ENCODE data around the gene SPRYD3. TPM values are rescaled to one million over a fixed set of nuclear protein-coding genes. Genes with fewer than 3 reads are reported as not detected.

Gene SPRYD3
- total RNA-seq, 1 donor from 2014 or later = 50.4 TPM

DNA sequence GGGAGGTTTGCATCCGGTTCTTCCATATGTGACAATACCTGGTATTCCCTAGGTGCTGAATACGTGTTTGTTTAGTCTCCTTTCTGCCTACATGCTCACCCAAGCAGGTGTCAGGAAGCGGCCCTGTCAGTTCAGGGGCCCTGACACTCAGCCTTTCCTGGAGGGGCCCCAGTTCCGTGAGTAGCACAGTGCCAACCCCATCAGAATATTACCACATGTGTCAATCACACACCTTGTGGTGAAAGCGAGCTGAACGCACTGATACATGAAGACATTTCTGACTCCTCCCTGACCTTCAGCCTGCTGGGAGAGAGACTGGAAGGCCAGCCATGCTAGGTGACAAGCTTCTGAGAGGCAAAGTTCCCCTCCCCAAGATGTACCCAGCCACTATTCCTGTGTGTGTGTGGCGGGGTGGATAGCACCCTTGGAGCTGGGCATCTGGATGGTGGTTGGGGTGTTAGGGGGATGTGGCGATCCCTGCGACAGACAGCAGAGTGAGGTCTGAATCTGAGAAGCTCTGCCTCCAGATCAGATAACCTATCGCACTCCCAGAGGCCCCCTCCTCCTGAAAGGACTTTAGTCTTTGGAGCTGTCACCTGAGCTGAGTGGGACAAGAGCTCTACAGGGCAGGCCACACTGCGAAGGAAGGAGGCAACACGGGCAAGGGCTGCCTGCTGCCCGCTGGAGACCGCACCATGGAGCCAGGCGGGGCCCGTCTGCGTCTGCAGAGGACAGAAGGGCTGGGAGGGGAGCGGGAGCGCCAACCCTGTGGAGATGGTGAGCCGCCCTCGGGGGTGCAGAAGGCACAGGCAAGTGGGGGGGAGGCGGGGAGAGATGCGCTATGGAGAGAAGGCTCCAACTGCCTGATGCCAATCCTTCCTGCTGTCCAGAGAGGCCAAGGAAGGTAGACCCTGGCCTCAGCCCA is 24.0 kb upstream of the SPRYD3 start, which contains the start of gene SOAT2:
TSS of gene SOAT2 (plus strand) at position 604 of the 925 bp plus-strand sequence. CDS start at position 696, 92 bp downstream.
- TF ChIP-seq CTCF (IDR thresholded peaks at IDR 0.05) = no peak
- H3K27ac ChIP-seq = no peak within 1 kb of the TSS
- no peaks in the 10 kb centered on the region for H3K9me3 ChIP-seq
- intact Hi-C loops (cut with DNase I) = loop anchor here (5.0 kb wide), 1 partner anchor 36 kb away; no protein-coding TSS in a partner anchor
- H3K27me3 ChIP-seq = no peaks in the 10 kb centered on the region
- DNase-seq (no peak), ATAC-seq (no peak)
- H3K4me1 ChIP-seq = peaks cover 13% of the 10 kb centered on the region
- H3K36me3 ChIP-seq = no peaks in the 10 kb centered on the region
- H3K4me3 ChIP-seq = no peak within 1 kb of the TSS

DNA sequence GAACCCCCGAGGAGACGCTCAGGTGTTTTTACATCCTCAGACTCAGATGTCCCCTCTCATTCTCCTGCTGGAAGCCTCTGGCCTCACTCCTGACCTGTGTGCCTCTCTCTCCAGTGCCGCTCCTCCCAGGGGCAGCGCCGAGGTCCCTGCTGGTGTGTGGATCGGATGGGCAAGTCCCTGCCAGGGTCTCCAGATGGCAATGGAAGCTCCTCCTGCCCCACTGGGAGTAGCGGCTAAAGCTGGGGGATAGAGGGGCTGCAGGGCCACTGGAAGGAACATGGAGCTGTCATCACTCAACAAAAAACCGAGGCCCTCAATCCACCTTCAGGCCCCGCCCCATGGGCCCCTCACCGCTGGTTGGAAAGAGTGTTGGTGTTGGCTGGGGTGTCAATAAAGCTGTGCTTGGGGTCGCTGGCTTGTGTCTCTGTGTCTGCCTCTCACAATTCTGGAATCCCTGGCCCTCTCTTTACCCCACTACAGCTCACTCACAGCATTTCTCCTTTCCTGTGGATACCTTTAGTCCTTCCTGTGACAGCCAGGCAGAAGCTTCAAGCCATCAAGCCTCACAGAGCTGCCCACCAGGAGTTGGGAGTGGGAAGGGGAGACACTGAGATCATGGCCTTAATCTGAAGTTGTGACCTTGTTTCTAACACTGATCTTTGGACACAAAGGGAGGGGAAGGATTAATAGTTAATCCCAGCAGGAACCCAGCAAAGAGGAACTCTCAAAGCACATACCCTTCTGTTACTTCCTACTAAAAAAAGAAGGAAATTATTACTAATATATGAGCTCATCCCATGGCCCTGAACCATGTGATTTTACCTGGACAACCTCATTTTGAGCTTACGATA is 23.0 kb upstream of the SPRYD3 start:
- H3K27me3 ChIP-seq = no peaks in the 10 kb centered on the region
- ATAC-seq (no peak), DNase-seq (no peak)
- no peak overlapping the region for H3K4me3 ChIP-seq
- H3K4me1 ChIP-seq = peaks cover 21% of the 10 kb centered on the region
- H3K9me3 ChIP-seq = no peaks in the 10 kb centered on the region
- intact Hi-C loops (cut with DNase I) = loop anchor here (5.0 kb wide), 1 partner anchor 35 kb away; no protein-coding TSS in a partner anchor
- no peak for TF ChIP-seq CTCF (IDR thresholded peaks at IDR 0.05)
- H3K36me3 ChIP-seq = no peaks in the 10 kb centered on the region
- no peak overlapping the region for H3K27ac ChIP-seq

DNA sequence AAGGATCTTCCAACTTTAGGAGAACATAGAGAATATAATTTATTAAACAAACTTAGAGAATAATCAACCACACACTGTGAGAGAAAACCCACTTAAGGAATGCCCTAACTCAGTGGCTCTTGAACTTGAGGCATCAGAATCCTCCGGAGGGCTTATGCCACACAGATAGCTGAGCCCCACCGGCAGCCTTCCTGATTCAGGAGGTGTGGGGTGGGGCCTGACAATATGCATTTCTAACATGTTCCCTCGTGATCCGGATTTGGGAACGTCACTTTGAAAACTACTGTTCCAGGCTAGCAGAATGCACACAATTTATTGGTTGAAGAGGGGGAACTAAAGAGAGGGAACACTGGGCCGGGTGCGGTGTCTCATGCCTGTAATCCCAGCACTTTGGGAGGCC is 22.1 kb upstream of the SPRYD3 start:
- intact Hi-C loops (cut with DNase I) = loop anchor here (5.0 kb wide), 1 partner anchor 34 kb away; no protein-coding TSS in a partner anchor
- DNase-seq = no peak
- no peaks in the 10 kb centered on the region for H3K36me3 ChIP-seq
- TF ChIP-seq CTCF (IDR thresholded peaks at IDR 0.05) = no peak
- H3K9me3 ChIP-seq = no peaks in the 10 kb centered on the region
- no peaks in the 10 kb centered on the region for H3K27me3 ChIP-seq
- H3K27ac ChIP-seq = no peak overlapping the region
- peaks cover 30% of the 10 kb centered on the region for H3K4me1 ChIP-seq
- H3K4me3 ChIP-seq = no peak overlapping the region
- ATAC-seq = no peak

GRCh38 chr12:53100466-53101151 is 21.4 kb upstream of the SPRYD3 start:
- ATAC-seq (no peak), DNase-seq (no peak)
- Histone ChIP-seq H3K9me3 (no peaks in the 10 kb centered on the region), H3K4me1 (peaks cover 35% of the 10 kb centered on the region), H3K4me3 (no peak overlapping the region), H3K27ac (no peak overlapping the region), H3K27me3 (no peaks in the 10 kb centered on the region), H3K36me3 (no peaks in the 10 kb centered on the region)
- intact Hi-C loops (cut with DNase I) = loop anchor here (5.0 kb wide), 1 partner anchor 33 kb away; no protein-coding TSS in a partner anchor
- TF ChIP-seq CTCF (IDR thresholded peaks at IDR 0.05) = no peak

All from upper lobe of right lung (tissue), 1 donor.